GM12878 (cell line): ENCODE data around the gene RFC4. TPM values are rescaled to one million over a fixed set of nuclear protein-coding genes. Genes with fewer than 3 reads are reported as not detected.

Experiments used
- ATAC-seq: fragments of 200-7000 bp; cut with Tn5 transposase; 3 replicates; pipeline ENCODE4 v1.9.1; 2020; ENCODE audit warnings: mild to moderate bottlenecking, moderate library complexity
- BruUV-seq: library from RNA; stranded (reverse); fragments of 400-500 nt; replicated peaks from 2 replicates; lab custom pipeline; 2021; lab: Mats Ljungman, UMichigan
- CTCF ChIA-PET: fragments of 300-600 bp; sonication (Branson Sonifier 250); formaldehyde crosslinking; extraction: SDS; loops from one replicate; lab custom pipeline; 2021; ENCODE audit warnings: inconsistent platforms; lab: Yijun Ruan, JAX
- POLR2A ChIA-PET: fragments of 350-600 bp; formaldehyde crosslinking; extraction: SDS; loops from one replicate; lab custom pipeline; 2021; ENCODE audit warnings: inconsistent platforms; lab: Charles Lee
- RAD21 ChIA-PET: fragments of 300-600 bp; sonication (Branson Sonifier 250); formaldehyde crosslinking; loops from one replicate; lab custom pipeline; 2023; ENCODE audit warnings: antibody characterized with exemption; ENCODE audit not compliant: unreplicated experiment; lab: Charles Lee
- SMC1A ChIA-PET: fragments of 300-600 bp; sonication (Branson Sonifier 250); formaldehyde crosslinking; loops from one replicate; lab custom pipeline; 2023; ENCODE audit not compliant: unreplicated experiment, uncharacterized antibody; lab: Charles Lee
- DNase-seq: peaks from one replicate; pipeline ENCODE4 v3.0.0-alpha.2; 2011; ENCODE audit warnings: low read depth, low spot score
- FAIRE-seq: peaks from 3 replicates; lab custom pipeline; 2011; peaks lifted over from hg19 to GRCh38; lab: Jason Lieb, UNC
- H2AFZ ChIP-seq: 2 replicates; pipeline ENCODE4 v1.6.0; 2011; ENCODE audit warnings: low read depth, low read length, control low read depth; ENCODE audit not compliant: control insufficient read depth
- H3K27ac ChIP-seq: 2 replicates; pipeline ENCODE4 v1.5.1; 2011; ENCODE audit warnings: control low read depth; ENCODE audit not compliant: control insufficient read depth, insufficient read depth
- H3K27me3 ChIP-seq, 2 experiments: replicated peaks in 1 of 2; 2 replicates each; pipeline versions ENCODE4 v1.6.0 to v1.6.1; 2011; ENCODE audit warnings: low read length in 1 of 2; ENCODE audit not compliant: control insufficient read depth in 2 of 2, insufficient read depth in 2 of 2
- H3K36me3 ChIP-seq, 2 experiments: 2 replicates each; pipeline ENCODE4 v1.5.1; 2011; ENCODE audit warnings: low read length in 1 of 2; ENCODE audit not compliant: control insufficient read depth in 2 of 2, insufficient read depth in 2 of 2
- H3K4me1 ChIP-seq: 2 replicates; pipeline ENCODE4 v1.6.1; 2011; ENCODE audit warnings: mild to moderate bottlenecking, low read length, moderate library complexity, mixed read lengths; ENCODE audit not compliant: control insufficient read depth, insufficient read depth
- H3K4me2 ChIP-seq: 2 replicates; pipeline ENCODE4 v1.6.0; 2011; ENCODE audit warnings: control low read depth; ENCODE audit not compliant: control insufficient read depth, insufficient read depth
- H3K4me3 ChIP-seq: fragments of 200-600 bp; sonication (generic); 2 replicates; pipeline ENCODE4 v1.5.1; 2016
- H3K79me2 ChIP-seq: 2 replicates; pipeline ENCODE4 v1.6.0; 2011; ENCODE audit warnings: low read length; ENCODE audit not compliant: control insufficient read depth, insufficient read depth
- H3K9ac ChIP-seq: 2 replicates; pipeline ENCODE4 v1.8.0; 2011; ENCODE audit warnings: low read length, control low read depth, mixed read lengths; ENCODE audit not compliant: control insufficient read depth, insufficient read depth
- H3K9me3 ChIP-seq: replicated peaks from 3 replicates; pipeline ENCODE4 v1.5.1; 2011; ENCODE audit warnings: mild to moderate bottlenecking, low read length; ENCODE audit not compliant: control insufficient read depth, insufficient read depth
- H4K20me1 ChIP-seq: 2 replicates; pipeline ENCODE4 v1.6.0; 2011; ENCODE audit not compliant: control insufficient read depth, insufficient read depth
- ATF3 ChIP-seq: IDR thresholded peaks from 2 replicates; pipeline ENCODE4 v1.6.1; 2011; ENCODE audit warnings: low read depth, mild to moderate bottlenecking, low read length, moderate library complexity, borderline replicate concordance; ENCODE audit errors: extremely low read depth
- BHLHE40 ChIP-seq, 2 experiments: fragments of 450-650 bp in 1 of 2; IDR thresholded peaks; 2 replicates each; pipeline ENCODE4 v1.6.1; 2011 to 2017; ENCODE audit warnings: low read depth in 2 of 2, borderline replicate concordance in 1 of 2, improper control_type of control experiment in 1 of 2, low read length in 1 of 2, mild to moderate bottlenecking in 1 of 2
- EGR1 ChIP-seq, 2 experiments: IDR thresholded peaks; 1 replicate in 1 of 2; 2 replicates in 1 of 2; pipeline ENCODE4 v1.6.1; 2011 to 2012; ENCODE audit warnings: low read depth in 2 of 2, low read length in 2 of 2, borderline replicate concordance in 1 of 2, mild to moderate bottlenecking in 1 of 2, moderate library complexity in 1 of 2
- EZH2 ChIP-seq: IDR thresholded peaks from 2 replicates; pipeline ENCODE4 v1.6.1; 2012; ENCODE audit warnings: low read depth, mild to moderate bottlenecking, control low read depth, inconsistent platforms, low read length, borderline replicate concordance; ENCODE audit not compliant: control insufficient read depth
- KLF5 ChIP-seq: fragments of 450-650 bp; IDR thresholded peaks from 2 replicates; pipeline ENCODE4 v1.6.1; 2014; ENCODE audit warnings: mild to moderate bottlenecking; ENCODE audit not compliant: partially characterized antibody
- NR2F1 ChIP-seq: fragments of 450-650 bp; conservative IDR thresholded peaks from 2 replicates; pipeline ENCODE4 v1.6.1; 2017; ENCODE audit warnings: mild to moderate bottlenecking
- SIX5 ChIP-seq: IDR thresholded peaks from 2 replicates; pipeline ENCODE4 v1.6.1; 2011; ENCODE audit warnings: mild to moderate bottlenecking, low read depth, low read length, moderate library complexity; ENCODE audit not compliant: severe bottlenecking
- SPI1 ChIP-seq: IDR thresholded peaks from 2 replicates; pipeline ENCODE4 v1.6.1; 2011; ENCODE audit warnings: low read depth, mild to moderate bottlenecking, low read length, moderate library complexity, borderline replicate concordance; ENCODE audit not compliant: insufficient read depth
- YBX1 ChIP-seq: fragments of 450-650 bp; IDR thresholded peaks from 2 replicates; pipeline ENCODE4 v1.6.1; 2016; ENCODE audit warnings: antibody characterized with exemption
- WGBS: methylation state at CpG from one replicate; pipeline ENCODE4 v1.1.6; 2016; ENCODE audit warnings: low lambda C conversion rate; ENCODE audit not compliant: insufficient replicate concordance, insufficient coverage; ENCODE audit errors: missing lambda C conversion rate; 5-methylcytosine and 5-hydroxymethylcytosine counted together
- in situ Hi-C: fragments of 300-500 bp; cut with MboI; formaldehyde crosslinking; loops from 9 replicates; pipeline ENCODE4 v1.14.3; 2018; ENCODE audit warnings: mixed read lengths
- intact Hi-C: fragments of 100-400 bp; cut with micrococcal nuclease; formaldehyde crosslinking; loops from one replicate; pipeline ENCODE4 v1.14.2; 2022; ENCODE audit not compliant: unreplicated experiment
- polyA plus RNA-seq, 11 experiments: library from polyadenylated mRNA; depleted of rRNA in 4 of 11; unstranded in 6 of 11; stranded (reverse) in 5 of 11; fragments of >200 nt; fragmentation: Nextera tagmentation in 4 of 11; fragmentation: Illumina TruSeq in 1 of 11; extraction: Ambion mirVana in 4 of 11; extraction: Trizol in 1 of 11; gene quantifications; 1 replicate in 1 of 11; 2 replicates in 10 of 11; pipeline versions ENCODE4 v1.2.1 to v1.2.3, GENCODE V29; 2011 to 2016; ENCODE audit warnings: inconsistent platforms in 2 of 11, missing spikeins in 2 of 11, low read depth in 1 of 11
- total RNA-seq, 4 experiments: library from RNA; depleted of rRNA in 3 of 4; stranded (reverse); fragments of >200 nt in 3 of 4; fragmentation: Illumina TruSeq in 1 of 4; extraction: Trizol in 1 of 4; gene quantifications; 2 replicates each; pipeline versions ENCODE4 v1.2.1 to v1.2.3, GENCODE V29; 2013 to 2021
- TF ChIP-seq, protein P1 (sequence below): IDR thresholded peaks from 2 replicates; pipeline ENCODE4 v1.6.1; 2012; ENCODE audit warnings: low read depth, low read length, improper control_type of control experiment

The RFC4 gene
- total and polyA plus RNA-seq, 10 of the 15 experiments (the other 5 are each of a cell fraction or from before 2014, with no cell fraction given), result 49.1 to 144 (median 112) TPM

- Histone ChIP-seq H3K4me3 (no peak overlapping the region), H4K20me1 (no peaks in the 10 kb centered on the region), H3K4me2 (no peak overlapping the region), H3K4me1 (no peaks in the 10 kb centered on the region), H3K27me3 (no peaks in the 10 kb centered on the region), H3K36me3 (no peaks in the 10 kb centered on the region), H2AFZ (no peak overlapping the region), H3K27ac (no peak overlapping the region), H3K9ac (no peak overlapping the region), H3K9me3 (no peaks in the 10 kb centered on the region), H3K79me2 (no peaks in the 10 kb centered on the region)
- ChIA-PET CTCF (interaction anchor here (1.0 kb wide), 1 partner anchor 138 kb away, joined by 3 read pairs; no protein-coding TSS in a partner anchor), POLR2A (no interaction called here), RAD21 (no interaction called here), SMC1A (interaction anchor here (0.6 kb wide), 1 partner anchor 140 kb away, joined by 3 read pairs; no protein-coding TSS in a partner anchor)
- BruUV-seq, result no TSS peak
- no peak for TF ChIP-seq NR2F1
- no peak for TF ChIP-seq SIX5
- TF ChIP-seq, protein P1, sequence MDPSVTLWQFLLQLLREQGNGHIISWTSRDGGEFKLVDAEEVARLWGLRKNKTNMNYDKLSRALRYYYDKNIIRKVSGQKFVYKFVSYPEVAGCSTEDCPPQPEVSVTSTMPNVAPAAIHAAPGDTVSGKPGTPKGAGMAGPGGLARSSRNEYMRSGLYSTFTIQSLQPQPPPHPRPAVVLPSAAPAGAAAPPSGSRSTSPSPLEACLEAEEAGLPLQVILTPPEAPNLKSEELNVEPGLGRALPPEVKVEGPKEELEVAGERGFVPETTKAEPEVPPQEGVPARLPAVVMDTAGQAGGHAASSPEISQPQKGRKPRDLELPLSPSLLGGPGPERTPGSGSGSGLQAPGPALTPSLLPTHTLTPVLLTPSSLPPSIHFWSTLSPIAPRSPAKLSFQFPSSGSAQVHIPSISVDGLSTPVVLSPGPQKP, result no peak
- TF ChIP-seq EZH2, result no peak
- no peak for TF ChIP-seq EGR1 (IDR thresholded peaks at IDR 0.05; ENCODE audit: borderline replicate concordance in 1 of 2, low read depth in 2 of 2, low read length in 2 of 2)
- TF ChIP-seq YBX1, result no peak
- TF ChIP-seq ATF3, result no peak
- no peak for TF ChIP-seq KLF5
- no peak for TF ChIP-seq BHLHE40 (IDR thresholded peaks at IDR 0.05; ENCODE audit: borderline replicate concordance in 1 of 2, low read depth in 2 of 2, low read length in 1 of 2)
- TF ChIP-seq SPI1, result no peak
- DNase-seq (no peak), FAIRE-seq (no peak), ATAC-seq (no peak)
- WGBS, result 69% methylated on average over 5 of the region's 5 CpGs
- in situ Hi-C loops (no loop called here), intact Hi-C loops (no loop called here)
These were observed 51.4 kb downstream of the RFC4 start for GRCh38 chr3:186754871-186755270.
